HUES6 (cell line): ENCODE measurements around the gene SUOX.

Source experiments
- H3K27ac ChIP-seq: 2 replicates; pipeline ENCODE4 v1.7.0; 2013; ENCODE audit warnings: low read depth, mild to moderate bottlenecking, low read length, inconsistent platforms
- H3K27me3 ChIP-seq: 2 replicates; pipeline ENCODE4 v1.6.1; 2013; ENCODE audit warnings: low read length; ENCODE audit not compliant: control insufficient read depth, insufficient read depth
- H3K36me3 ChIP-seq: 2 replicates; pipeline ENCODE4 v1.6.1; 2013; ENCODE audit warnings: low read length; ENCODE audit not compliant: control insufficient read depth, insufficient read depth
- H3K4me1 ChIP-seq: 2 replicates; pipeline ENCODE4 v1.6.1; 2013; ENCODE audit warnings: low read length; ENCODE audit not compliant: control insufficient read depth, insufficient read depth
- H3K4me3 ChIP-seq: 2 replicates; pipeline ENCODE4 v1.5.1; 2013; ENCODE audit warnings: low read depth, low read length
- H3K9ac ChIP-seq: one replicate; pipeline ENCODE4 v1.6.1; 2013; ENCODE audit warnings: mild to moderate bottlenecking, low read length
- H3K9me3 ChIP-seq: 2 replicates; pipeline ENCODE4 v1.6.1; 2013; ENCODE audit warnings: low read depth, low read length; ENCODE audit not compliant: control insufficient read depth, insufficient read depth

SUOX gene

GRCh38 chr12:56021889-56022497 is 24.9 kb downstream of the SUOX start:
- H3K4me1 ChIP-seq, result peaks cover 27% of the 10 kb centered on the region
- H3K27me3 ChIP-seq, result no peaks in the 10 kb centered on the region
- peaks cover 18% of the 10 kb centered on the region; the same call in 1 of the 2 replicates for H3K36me3 ChIP-seq
- H3K4me3 ChIP-seq, result peak overlapping the region; percentile 55
- H3K9ac ChIP-seq, result no peak overlapping the region
- H3K9me3 ChIP-seq, result no peaks in the 10 kb centered on the region
- no peak overlapping the region for H3K27ac ChIP-seq

GRCh38 chr12:56028511-56029165 is 31.6 kb downstream of the SUOX start:
- Histone ChIP-seq H3K36me3 (peaks cover 46% of the 10 kb centered on the region), H3K9ac (no peak overlapping the region), H3K27ac (no peak overlapping the region), H3K9me3 (no peaks in the 10 kb centered on the region), H3K4me3 (no peak overlapping the region), H3K4me1 (no peaks in the 10 kb centered on the region), H3K27me3 (no peaks in the 10 kb centered on the region)

DNA sequence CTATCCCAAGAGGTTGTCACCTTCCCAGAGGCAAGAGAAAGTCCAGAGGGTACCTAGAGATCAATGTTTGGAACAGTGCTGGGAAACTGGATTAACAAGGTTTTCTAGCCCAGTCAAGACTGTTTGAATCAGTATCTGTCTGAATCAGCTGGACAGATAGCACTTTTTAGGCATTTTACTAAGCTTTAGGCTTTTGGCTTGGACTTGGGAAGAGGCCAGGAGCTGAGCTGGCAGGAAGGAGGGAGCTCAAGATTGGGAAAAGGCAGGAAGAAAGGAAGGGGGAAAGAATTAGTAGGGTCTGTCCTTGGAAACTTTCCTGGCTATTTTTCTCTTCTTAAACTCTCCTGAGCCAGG is 32.1 kb downstream of the SUOX start:
- Histone ChIP-seq H3K4me3 (no peak overlapping the region), H3K27me3 (no peaks in the 10 kb centered on the region), H3K4me1 (no peaks in the 10 kb centered on the region), H3K9me3 (no peaks in the 10 kb centered on the region), H3K9ac (no peak overlapping the region), H3K36me3 (peaks cover 46% of the 10 kb centered on the region), H3K27ac (no peak overlapping the region)

- Histone ChIP-seq H3K27me3 (no peaks in the 10 kb centered on the region), H3K36me3 (peaks cover 48% of the 10 kb centered on the region), H3K27ac (no peak overlapping the region), H3K9ac (no peak overlapping the region), H3K4me1 (no peaks in the 10 kb centered on the region), H3K9me3 (no peaks in the 10 kb centered on the region), H3K4me3 (no peak overlapping the region)
Observed at GRCh38 chr12:56029666-56030293, 32.7 kb downstream of the SUOX start.

- Histone ChIP-seq H3K27me3 (no peaks in the 10 kb centered on the region), H3K9me3 (no peaks in the 10 kb centered on the region), H3K36me3 (peaks cover 55% of the 10 kb centered on the region), H3K4me3 (no peak overlapping the region), H3K27ac (no peak overlapping the region), H3K9ac (no peak overlapping the region), H3K4me1 (no peaks in the 10 kb centered on the region)
Observed at GRCh38 chr12:56031987-56032386, 34.9 kb downstream of the SUOX start.

DNA sequence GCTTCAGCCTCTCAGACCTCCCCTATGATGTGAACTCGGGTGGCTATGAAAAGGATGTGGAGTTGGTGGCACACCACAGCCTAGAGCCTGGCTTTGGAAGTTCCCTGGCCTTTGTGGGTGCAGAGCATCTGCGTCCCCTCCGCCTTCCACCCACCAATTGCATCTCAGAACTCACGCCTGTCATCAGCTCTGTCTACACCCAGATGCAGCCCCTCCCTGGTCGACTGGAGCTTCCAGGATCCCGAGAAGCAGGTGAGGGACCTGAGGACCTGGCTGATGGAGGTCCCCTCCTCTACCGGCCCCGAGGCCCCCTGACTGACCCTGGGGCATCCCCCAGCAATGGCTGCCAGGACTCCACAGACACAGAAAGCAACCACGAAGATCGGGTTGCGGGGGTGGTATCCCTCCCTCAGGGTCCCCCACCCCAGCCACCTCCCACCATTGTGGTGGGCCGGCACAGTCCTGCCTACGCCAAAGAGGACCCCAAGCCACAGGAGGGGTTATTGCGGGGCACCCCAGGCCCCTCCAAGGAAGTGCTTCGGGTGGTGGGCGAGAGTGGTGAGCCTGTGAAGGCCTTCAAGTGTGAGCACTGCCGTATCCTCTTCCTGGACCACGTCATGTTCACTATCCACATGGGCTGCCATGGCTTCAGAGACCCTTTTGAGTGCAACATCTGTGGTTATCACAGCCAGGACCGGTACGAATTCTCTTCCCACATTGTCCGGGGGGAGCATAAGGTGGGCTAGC is 37.7 kb downstream of the SUOX start:
- Histone ChIP-seq H3K4me1 (no peaks in the 10 kb centered on the region), H3K27ac (no peak overlapping the region), H3K9me3 (no peaks in the 10 kb centered on the region), H3K4me3 (no peak overlapping the region), H3K9ac (no peak overlapping the region), H3K27me3 (no peaks in the 10 kb centered on the region), H3K36me3 (peaks cover 39% of the 10 kb centered on the region)

GRCh38 chr12:56037161-56037560 is 40.1 kb downstream of the SUOX start:
- Histone ChIP-seq H3K4me3 (no peak overlapping the region), H3K9ac (no peak overlapping the region)

DNA sequence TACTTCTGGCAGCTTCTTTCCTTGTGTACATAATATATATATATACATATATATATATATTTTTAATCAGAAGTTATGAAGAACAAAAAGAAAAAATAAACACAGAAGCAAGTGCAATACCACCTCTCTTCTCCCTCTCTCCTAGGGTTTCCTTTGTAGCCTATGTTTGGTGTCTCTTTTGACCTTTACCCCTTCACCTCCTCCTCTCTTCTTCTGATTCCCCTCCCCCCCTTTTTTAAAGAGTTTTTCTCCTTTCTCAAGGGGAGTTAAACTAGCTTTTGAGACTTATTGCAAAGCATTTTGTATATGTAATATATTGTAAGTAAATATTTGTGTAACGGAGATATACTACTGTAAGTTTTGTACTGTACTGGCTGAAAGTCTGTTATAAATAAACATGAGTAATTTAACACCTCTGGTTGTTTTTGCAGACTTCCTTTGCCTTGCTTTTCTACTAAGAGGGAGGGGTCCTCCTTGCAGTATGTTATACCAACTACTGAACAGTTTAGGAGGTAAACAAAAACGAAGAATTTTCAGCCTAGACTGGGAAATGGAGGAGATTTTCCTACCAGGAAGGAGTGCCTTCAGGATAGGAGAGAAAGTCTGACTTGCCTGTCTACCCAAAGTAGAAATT is 41.1 kb downstream of the SUOX start:
- Histone ChIP-seq H3K9ac (no peak overlapping the region), H3K9me3 (no peaks in the 10 kb centered on the region), H3K36me3 (peaks cover 33% of the 10 kb centered on the region), H3K4me3 (no peak overlapping the region), H3K4me1 (peaks cover 8% of the 10 kb centered on the region; the same call in 1 of the 2 replicates), H3K27me3 (no peaks in the 10 kb centered on the region), H3K27ac (no peak overlapping the region)

More at GRCh38 chr12:56037161-56037560, 40.1 kb downstream of the SUOX start:
- Histone ChIP-seq H3K27ac (no peak overlapping the region), H3K4me1 (peaks cover 3% of the 10 kb centered on the region; the same call in 1 of the 2 replicates), H3K27me3 (no peaks in the 10 kb centered on the region), H3K36me3 (peaks cover 35% of the 10 kb centered on the region), H3K9me3 (no peaks in the 10 kb centered on the region)

- Histone ChIP-seq H3K27me3 (no peaks in the 10 kb centered on the region), H3K27ac (no peak overlapping the region), H3K9me3 (no peaks in the 10 kb centered on the region), H3K9ac (no peak overlapping the region), H3K4me3 (no peak overlapping the region), H3K36me3 (peaks cover 41% of the 10 kb centered on the region), H3K4me1 (peaks cover 8% of the 10 kb centered on the region; the same call in 1 of the 2 replicates)
Observed at GRCh38 chr12:56040151-56040550, 43.1 kb downstream of the SUOX start.

DNA sequence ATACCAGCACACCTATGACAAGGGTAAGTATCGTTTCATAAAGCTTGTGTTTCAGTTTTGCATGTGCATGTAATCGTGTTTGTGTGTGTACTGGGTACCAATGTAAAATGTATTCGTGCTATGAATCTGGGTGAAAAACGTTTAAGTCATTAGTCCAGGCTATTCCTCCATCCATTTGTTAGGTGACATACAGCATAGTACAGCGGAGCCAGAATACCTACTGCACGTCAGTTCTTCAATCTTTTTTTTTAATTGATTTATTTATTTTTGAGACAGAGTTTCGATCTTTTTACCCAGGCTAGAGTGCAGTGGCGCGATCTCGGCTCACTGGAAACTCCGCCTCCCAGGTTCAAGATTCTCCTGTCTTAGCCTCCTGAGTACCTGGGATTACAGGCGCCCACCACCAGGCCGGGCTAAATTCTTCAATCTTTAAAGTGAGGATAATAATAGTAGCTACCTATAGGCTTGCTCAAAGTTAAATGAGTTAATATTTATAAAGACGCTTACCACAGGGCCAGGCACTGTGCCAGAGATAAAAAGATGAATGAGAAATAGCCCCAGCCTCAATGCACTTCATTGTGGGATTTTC is 44.0 kb downstream of the SUOX start:
- peaks cover 39% of the 10 kb centered on the region for H3K36me3 ChIP-seq
- H3K27ac ChIP-seq, result peak overlapping the region; percentile 43; the same call in 1 of the 2 replicates
- H3K9me3 ChIP-seq, result no peaks in the 10 kb centered on the region
- peaks cover 8% of the 10 kb centered on the region for H3K4me1 ChIP-seq
- H3K9ac ChIP-seq, result peak overlapping the region; percentile 54
- H3K27me3 ChIP-seq, result no peaks in the 10 kb centered on the region
- H3K4me3 ChIP-seq, result peak overlapping the region; percentile 56
